Upper lobe of right lung (tissue), 1 donor: ENCODE results near the gene PPA2. TPM values are rescaled to one million over a fixed set of nuclear protein-coding genes. Genes with fewer than 3 reads are reported as not detected.
A peak's percentile ranks its signal among the peaks of the same experiment; 100 is the strongest.
"Not testable (repeated sequence)": the region's sequence is repeated elsewhere in the genome, so short reads cannot be mapped to it uniquely, and the experiment has no call there.

Experiments
- ATAC-seq: fragments of 200-7000 bp; cut with Tn5 transposase; one replicate; pipeline ENCODE4 v1.9.1; 2020; ENCODE audit warnings: mild to moderate bottlenecking, moderate library complexity
- DNase-seq: peaks from one replicate; pipeline ENCODE4 v3.0.0-alpha.2; 2020
- H3K27ac ChIP-seq: fragments of 200-600 bp; one replicate; pipeline ENCODE4 v1.8.0; 2022
- H3K27me3 ChIP-seq: fragments of 200-600 bp; one replicate; pipeline ENCODE4 v1.8.0; 2022; ENCODE audit warnings: mild to moderate bottlenecking
- H3K36me3 ChIP-seq: fragments of 200-600 bp; one replicate; pipeline ENCODE4 v1.8.0; 2022
- H3K4me1 ChIP-seq: fragments of 200-600 bp; one replicate; pipeline ENCODE4 v1.8.0; 2022
- H3K4me3 ChIP-seq: fragments of 200-600 bp; one replicate; pipeline ENCODE4 v1.8.0; 2022; ENCODE audit warnings: mild to moderate bottlenecking
- H3K9me3 ChIP-seq: fragments of 200-600 bp; one replicate; pipeline ENCODE4 v1.8.0; 2022
- intact Hi-C: fragments of 100-400 bp; cut with DNase I; formaldehyde crosslinking; loops from one replicate; pipeline ENCODE4 v1.11.0; 2022
- total RNA-seq: library from RNA; stranded (reverse); fragmentation: NEBNext Ultra II Directional; extraction: Animal tissue kit (Norgen Biotek cat#: 25700); gene quantifications from one replicate; pipeline ENCODE4 v1.2.1, GENCODE V29; 2021
- TF ChIP-seq, protein P1 (sequence below): fragments of 200-600 bp; IDR thresholded peaks from one replicate; pipeline ENCODE4 v1.8.0; 2022; ENCODE audit warnings: antibody characterized with exemption
- donor health status: DM: no; HTN: yes; CAD: no; lungs with severe emphysema.

PPA2 gene
- total RNA-seq, 1 donor from 2014 or later: 66.5 TPM

- peaks cover 13% of the 10 kb centered on the region for H3K4me1 ChIP-seq
- H3K4me3 ChIP-seq: no peak overlapping the region
- no peak for ATAC-seq
- no peaks in the 10 kb centered on the region for H3K27me3 ChIP-seq
- peaks cover 6% of the 10 kb centered on the region for H3K36me3 ChIP-seq
- DNase-seq: no peak
- no peaks in the 10 kb centered on the region for H3K9me3 ChIP-seq
- intact Hi-C loops: no loop called here
- H3K27ac ChIP-seq: no peak overlapping the region
- TF ChIP-seq, protein P1, sequence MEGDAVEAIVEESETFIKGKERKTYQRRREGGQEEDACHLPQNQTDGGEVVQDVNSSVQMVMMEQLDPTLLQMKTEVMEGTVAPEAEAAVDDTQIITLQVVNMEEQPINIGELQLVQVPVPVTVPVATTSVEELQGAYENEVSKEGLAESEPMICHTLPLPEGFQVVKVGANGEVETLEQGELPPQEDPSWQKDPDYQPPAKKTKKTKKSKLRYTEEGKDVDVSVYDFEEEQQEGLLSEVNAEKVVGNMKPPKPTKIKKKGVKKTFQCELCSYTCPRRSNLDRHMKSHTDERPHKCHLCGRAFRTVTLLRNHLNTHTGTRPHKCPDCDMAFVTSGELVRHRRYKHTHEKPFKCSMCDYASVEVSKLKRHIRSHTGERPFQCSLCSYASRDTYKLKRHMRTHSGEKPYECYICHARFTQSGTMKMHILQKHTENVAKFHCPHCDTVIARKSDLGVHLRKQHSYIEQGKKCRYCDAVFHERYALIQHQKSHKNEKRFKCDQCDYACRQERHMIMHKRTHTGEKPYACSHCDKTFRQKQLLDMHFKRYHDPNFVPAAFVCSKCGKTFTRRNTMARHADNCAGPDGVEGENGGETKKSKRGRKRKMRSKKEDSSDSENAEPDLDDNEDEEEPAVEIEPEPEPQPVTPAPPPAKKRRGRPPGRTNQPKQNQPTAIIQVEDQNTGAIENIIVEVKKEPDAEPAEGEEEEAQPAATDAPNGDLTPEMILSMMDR: no peak
Measured at GRCh38 chr4:105466580-105466979, 7.3 kb downstream of the PPA2 start.

DNA sequence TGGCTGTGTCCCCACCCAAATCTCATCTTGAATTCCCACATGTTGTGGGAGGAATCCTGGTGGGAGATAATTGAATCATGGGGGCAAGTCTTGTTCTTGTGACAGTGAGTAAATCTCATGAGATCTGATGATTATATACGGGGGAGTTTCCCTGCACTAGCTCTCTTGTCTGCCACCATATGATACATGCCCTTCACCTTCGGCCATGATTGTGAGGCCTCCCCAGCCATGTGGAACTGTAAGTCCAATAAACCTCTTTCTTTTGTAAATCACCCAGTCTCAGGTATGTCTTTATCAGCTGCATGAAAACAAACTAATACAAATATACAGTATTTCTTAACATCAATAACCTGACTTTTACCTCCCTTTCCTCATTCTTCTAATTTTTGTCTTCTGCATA lies 9.3 kb downstream of the PPA2 start:
- H3K9me3 ChIP-seq, H3K4me3 ChIP-seq, H3K27ac ChIP-seq, intact Hi-C loops, ATAC-seq, H3K27me3 ChIP-seq, DNase-seq, H3K4me1 ChIP-seq, H3K36me3 ChIP-seq: not testable (repeated sequence)

DNA sequence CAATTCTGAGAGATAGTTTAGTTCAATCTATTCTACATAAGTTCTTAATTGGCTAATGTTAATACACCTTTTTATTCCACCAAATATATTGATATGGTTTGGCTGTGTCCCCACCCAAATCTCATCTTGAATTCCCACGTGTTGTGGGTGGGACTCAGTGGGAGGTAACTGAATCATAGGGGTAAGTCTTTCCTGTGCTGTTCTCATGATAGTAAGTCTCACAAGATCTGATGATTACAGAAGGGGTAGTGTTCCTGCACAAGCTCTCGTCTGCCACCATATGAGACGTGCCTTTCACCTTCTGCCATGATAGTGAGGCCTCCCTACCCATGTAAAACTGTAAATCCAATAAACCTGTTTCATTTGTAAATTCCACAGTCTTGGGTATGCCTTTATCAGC lies 11.3 kb downstream of the PPA2 start:
- Histone ChIP-seq H3K4me1 (no peaks in the 10 kb centered on the region), H3K9me3 (no peaks in the 10 kb centered on the region), H3K27ac (no peak overlapping the region), H3K27me3 (no peaks in the 10 kb centered on the region), H3K36me3 (peaks cover 6% of the 10 kb centered on the region), H3K4me3 (no peak overlapping the region)
- no peak for ATAC-seq
- no peak for DNase-seq
- intact Hi-C loops: no loop called here
- TF ChIP-seq, protein P1: no peak

DNA sequence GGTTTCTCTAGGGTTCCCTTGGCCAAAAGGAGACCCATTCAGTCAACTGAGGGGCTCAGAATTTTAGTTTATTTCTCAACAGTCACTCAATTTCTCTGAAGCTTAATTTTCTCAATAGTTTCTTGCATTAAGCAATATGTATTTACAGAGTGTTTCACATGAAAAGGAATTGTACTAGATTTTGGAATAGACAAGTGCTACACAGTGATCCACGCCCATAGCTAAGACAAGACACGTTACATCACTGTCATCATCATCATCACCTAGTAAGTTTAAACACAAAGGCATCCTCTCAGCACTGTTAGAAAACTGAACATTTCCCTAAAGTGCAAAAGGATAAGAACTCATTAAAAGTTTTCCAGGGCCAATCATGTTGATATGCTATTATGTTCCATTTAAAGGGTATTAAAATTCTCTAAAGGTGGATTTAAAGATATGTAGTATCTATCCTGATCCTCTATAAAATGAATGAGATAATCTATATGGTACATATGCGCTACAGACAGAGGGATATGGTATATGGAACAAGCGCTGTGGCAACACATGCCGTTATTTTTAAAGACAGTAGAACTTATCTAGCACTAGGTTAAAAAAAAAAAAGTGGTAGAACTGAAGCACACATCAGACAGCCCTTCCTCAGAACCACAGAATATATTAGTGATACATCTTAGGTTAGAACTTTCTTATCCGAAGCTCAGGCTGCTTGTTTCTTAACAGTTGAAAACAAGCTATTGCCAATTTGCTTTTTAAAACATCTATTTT lies 12.1 kb downstream of the PPA2 start:
- ATAC-seq: no peak
- Histone ChIP-seq H3K36me3 (peaks cover 5% of the 10 kb centered on the region), H3K4me3 (no peak overlapping the region), H3K9me3 (no peaks in the 10 kb centered on the region), H3K4me1 (no peaks in the 10 kb centered on the region), H3K27me3 (no peaks in the 10 kb centered on the region), H3K27ac (peak overlapping the region; percentile 49)
- TF ChIP-seq, protein P1: no peak
- intact Hi-C loops: no loop called here
- no peak for DNase-seq

DNA sequence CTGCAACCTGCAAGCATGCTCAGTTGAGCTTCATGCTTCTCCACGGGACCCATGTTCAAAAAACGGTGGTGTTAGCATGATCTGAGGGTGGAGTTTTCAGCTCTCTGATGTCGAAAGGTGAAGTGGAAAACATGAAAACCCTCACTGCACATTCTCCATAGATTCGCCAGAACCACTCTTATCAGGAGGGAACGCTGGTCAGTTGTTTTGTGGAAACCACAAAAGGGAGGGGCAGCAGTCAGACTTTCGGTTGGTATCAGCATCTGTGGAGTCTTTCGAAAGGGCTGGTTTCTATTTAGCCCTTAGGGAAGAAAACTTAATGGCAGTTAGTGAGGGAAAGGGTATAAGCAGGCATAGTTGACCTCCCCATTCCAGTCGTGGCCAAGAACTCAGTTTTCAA lies 12.6 kb downstream of the PPA2 start:
- peak; percentile 88 for ATAC-seq
- H3K4me1 ChIP-seq: no peaks in the 10 kb centered on the region
- no peak for DNase-seq
- no peak overlapping the region for H3K4me3 ChIP-seq
- intact Hi-C loops: no loop called here
- no peaks in the 10 kb centered on the region for H3K9me3 ChIP-seq
- H3K27ac ChIP-seq: peak overlapping the region; percentile 49
- TF ChIP-seq, protein P1: no peak
- H3K36me3 ChIP-seq: no peaks in the 10 kb centered on the region
- H3K27me3 ChIP-seq: no peaks in the 10 kb centered on the region

DNA sequence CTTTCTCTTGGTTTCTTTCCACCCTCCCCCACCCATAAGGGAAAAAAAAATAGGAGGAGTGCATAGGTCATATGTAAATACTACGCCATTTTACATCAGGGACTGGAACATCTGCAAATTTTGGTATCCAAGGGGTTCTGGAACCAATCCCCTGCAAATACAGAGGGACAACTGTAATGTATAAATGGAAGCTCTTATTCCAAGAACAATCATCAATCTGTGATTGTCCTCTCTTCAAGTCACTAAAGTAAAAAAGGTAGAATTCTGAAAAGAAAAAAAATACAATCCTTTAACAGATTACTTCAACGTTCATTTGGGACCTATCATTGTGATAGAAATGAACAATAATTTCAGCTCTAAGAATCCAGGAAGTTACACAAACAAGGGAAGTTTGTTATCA lies 13.6 kb downstream of the PPA2 start:
- no peaks in the 10 kb centered on the region for H3K27me3 ChIP-seq
- ATAC-seq (no peak), DNase-seq (no peak)
- intact Hi-C loops: no loop called here
- H3K4me1 ChIP-seq: no peaks in the 10 kb centered on the region
- H3K9me3 ChIP-seq: no peaks in the 10 kb centered on the region
- TF ChIP-seq, protein P1: no peak
- no peak overlapping the region for H3K27ac ChIP-seq
- H3K4me3 ChIP-seq: no peak overlapping the region
- H3K36me3 ChIP-seq: no peaks in the 10 kb centered on the region

GRCh38 chr4:105458541-105458940 lies 15.3 kb downstream of the PPA2 start:
- H3K4me1 ChIP-seq, H3K36me3 ChIP-seq, intact Hi-C loops, H3K4me3 ChIP-seq, H3K27me3 ChIP-seq, DNase-seq, ATAC-seq, H3K9me3 ChIP-seq, H3K27ac ChIP-seq: not testable (repeated sequence)
